Umbilical cord (tissue), 2 donors: ENCODE results near the gene CNTRL. TPM values are rescaled to one million over a fixed set of nuclear protein-coding genes. Genes with fewer than 3 reads are reported as not detected.
"Not testable (repeated sequence)": the region's sequence is repeated elsewhere in the genome, so short reads cannot be mapped to it uniquely, and the experiment has no call there.

Source experiments
- DNase-seq: peaks from one replicate; pipeline ENCODE4 v3.0.0-alpha.2; 2015; ENCODE audit warnings: low spot score
- total RNA-seq: library from RNA; depleted of rRNA; stranded (reverse); fragments of >200 nt; gene quantifications from one replicate; pipeline ENCODE4 v1.2.3, GENCODE V29; 2014; ENCODE audit warnings: low replicate concordance; ENCODE audit not compliant: insufficient read depth

The CNTRL gene
- total RNA-seq, 1 donor from 2014 or later, result 15.9 TPM

DNA sequence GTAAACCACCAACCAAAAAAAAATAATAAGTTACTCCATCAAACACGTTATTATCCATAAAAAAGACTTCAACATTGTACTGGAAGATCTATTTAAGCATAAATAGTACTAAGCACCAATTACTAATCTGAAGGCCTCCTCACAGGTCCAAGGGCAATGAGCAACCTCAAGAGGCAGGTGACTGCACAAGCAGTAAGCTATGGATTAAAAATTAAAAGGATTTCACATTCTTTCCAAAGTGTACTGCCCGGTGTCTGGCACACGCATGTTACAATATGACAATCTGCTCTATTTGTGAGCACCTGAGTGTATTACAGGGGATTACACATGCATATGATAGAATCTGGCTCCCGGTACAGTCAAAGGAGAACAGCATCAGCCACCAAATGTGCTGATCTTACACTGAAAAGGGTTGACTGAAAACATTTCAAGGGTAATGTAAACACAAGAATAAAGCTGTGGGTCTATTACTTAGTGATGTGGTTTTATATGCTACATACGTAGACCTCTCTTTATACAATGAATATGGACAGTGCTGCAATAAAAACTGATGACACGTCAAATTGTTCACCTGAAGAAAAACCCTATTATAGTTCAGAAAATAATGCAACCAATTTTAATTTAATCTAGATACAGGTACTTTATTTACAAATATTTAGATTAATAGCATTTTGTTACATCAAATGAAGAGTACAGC is 104.1 kb downstream of the CNTRL start:
- no peak for DNase-seq

DNA sequence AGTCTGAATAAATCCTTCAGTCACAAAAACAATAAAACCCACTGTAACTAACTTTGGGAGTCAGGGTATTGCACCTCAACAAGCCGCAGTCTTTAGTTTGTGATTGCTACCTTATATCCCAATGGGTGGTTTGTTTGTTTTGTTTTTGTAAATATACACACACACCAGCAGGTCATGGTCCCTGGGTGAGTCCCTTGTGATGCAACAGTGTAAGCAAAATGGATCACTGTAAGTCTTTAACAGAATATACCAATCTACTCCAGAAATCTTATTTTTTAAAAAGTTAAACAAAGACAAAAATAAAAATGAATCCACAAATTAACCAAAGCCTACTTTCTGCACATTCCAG is 104.6 kb downstream of the CNTRL start:
- not testable (repeated sequence) for DNase-seq

DNA sequence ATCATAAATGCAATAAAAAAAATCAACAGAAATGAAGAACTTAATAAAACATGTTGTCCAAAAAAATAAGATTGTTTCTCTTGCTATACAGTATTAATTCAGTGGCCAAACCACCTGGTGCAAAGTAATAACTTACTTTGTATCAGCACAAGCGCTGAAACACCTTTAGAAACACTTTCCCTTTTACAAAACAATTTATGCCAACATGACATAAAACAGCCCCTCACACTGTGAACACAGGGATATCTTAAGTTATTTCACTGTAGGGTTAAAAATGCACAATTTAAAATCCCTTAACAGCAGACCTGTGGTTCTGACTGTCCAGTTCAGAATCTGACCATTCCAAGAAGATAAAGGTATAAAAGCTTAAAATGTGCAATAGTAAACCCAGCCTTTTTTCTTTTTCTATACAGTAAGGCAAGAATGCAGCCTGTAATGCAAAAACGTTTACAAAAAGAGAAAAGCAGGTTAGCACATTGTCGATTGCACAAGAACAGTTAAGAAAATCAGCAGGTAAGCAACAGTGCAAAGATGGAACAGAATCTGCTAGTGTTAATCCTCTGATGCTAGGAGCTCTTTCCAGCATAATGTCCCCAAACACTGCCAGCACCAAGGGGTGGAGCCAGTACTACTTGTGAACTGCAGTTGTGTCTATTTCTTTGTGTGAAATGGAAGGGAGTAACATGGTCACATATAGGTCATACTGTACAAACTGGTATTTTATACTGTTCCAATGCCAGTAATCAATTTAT is 105.4 kb downstream of the CNTRL start:
- no peak for DNase-seq

DNA sequence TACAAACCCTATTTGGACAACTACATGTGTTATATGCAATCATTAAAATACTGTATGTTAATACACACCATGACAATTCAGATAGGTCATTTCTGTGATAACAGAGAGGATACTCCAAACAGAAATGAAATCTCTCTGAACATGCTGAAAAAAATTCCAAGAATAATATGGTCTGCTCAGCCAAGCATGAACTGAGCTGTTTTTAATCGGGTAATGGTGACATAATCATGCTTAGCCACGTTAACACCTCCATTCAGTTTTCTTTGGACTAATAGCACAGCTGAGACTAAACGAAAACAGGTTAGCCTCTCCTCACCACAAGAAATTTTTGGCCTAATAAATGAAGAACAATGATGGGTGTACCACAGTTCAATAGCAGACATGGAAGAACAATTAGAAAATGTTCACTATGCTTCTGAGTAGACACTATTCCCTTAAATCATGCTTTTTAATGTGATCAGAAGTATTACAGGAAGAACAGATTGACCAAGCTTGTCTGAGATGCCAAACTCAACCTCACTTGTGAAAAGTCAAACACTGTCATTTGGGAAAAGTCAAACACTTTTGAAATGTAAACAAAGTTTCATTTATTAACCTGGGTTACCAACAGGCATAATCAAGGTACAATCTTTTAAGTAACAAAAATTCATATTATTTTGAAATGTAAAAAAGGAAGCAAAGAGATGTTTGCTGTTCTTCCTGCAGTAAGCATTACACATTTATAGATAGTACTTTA is 107.5 kb downstream of the CNTRL start:
- DNase-seq, result no peak

GRCh38 chr9:121182989-121183388 is 108.2 kb downstream of the CNTRL start:
- no peak for DNase-seq

GRCh38 chr9:121183666-121184423 is 109.1 kb downstream of the CNTRL start:
- no peak for DNase-seq

- DNase-seq, result no peak
Measured at GRCh38 chr9:121184463-121184862, 109.7 kb downstream of the CNTRL start.

- DNase-seq, result no peak
Measured at GRCh38 chr9:121185178-121185745, 110.5 kb downstream of the CNTRL start.

GRCh38 chr9:121185774-121186403 is 111.1 kb downstream of the CNTRL start:
- DNase-seq, result no peak

GRCh38 chr9:121187636-121188305 is 113.0 kb downstream of the CNTRL start:
- DNase-seq, result peak; percentile 20

DNA sequence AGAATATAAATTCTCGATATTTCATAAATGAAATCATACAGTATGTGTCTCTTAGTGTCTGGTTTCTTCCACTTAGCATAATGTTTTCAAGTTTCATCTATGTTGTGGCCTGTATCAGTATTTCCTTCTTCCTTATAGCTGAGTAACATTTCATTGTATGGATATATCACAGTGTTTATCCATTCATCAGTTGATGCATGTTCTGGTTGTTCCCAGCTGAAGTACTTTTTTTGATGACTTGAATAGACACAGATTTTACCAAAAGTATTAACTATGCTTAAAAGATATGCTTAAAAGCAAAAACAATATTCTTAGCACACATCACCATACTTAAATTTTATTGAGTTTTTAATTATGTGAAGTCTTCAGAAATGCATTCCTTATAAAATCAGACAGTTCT is 114.3 kb downstream of the CNTRL start:
- DNase-seq, result no peak

GRCh38 chr9:121189660-121190059 is 114.9 kb downstream of the CNTRL start:
- DNase-seq, result no peak

- no peak for DNase-seq
Measured at GRCh38 chr9:121191235-121191634, 116.5 kb downstream of the CNTRL start.

DNA sequence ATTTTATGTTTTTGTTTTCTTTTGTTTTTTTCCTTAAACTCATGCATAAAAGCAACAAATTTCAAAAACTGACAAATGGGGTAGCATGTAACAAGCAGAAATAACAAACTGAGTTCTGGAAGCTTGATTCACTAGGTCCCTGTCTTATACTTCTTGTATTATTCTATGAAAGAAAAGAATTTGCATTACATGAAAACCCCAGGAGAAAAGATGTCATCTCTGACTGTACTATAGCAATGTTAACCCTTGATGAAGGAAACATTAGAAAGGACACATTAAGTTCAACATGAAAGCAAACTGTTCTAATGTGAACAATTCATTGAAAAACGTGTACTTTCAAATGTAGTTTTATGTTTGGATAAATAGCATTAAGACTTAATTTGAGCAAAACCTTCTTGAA is 117.8 kb downstream of the CNTRL start:
- DNase-seq, result no peak

DNA sequence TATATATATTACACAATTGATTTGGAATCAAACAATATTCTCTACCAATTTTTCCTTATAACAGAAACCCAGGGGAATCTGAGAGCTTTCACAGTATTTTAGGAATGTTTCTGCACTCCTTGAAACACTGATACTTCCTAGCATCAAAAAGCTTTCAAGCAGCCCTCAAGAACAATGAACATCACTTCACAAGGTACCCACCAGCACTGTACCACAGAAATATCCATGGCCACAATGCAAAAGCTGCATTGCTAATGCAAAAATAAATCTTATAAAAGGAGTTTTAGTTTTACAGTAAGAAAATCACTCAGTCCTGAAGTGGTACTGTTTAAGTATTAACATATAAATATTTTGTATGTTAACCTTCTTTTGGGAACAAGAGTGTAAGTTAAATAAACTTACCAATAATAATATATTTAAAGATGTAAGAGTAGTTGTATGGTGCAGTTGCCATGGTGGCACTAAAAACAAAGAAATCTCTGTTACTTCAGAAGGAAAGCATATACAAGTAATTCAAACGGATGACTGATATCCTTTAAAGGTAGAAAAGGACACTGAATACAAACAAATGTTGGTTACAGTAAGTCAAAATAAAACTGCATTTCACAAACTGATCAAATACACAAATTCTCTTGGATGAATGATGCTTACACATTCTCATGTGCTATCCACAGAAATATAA is 118.3 kb downstream of the CNTRL start:
- no peak for DNase-seq

- peak; percentile 50 for DNase-seq
Measured at GRCh38 chr9:121194730-121195129, 120.0 kb downstream of the CNTRL start.

GRCh38 chr9:121196389-121196788 is 121.6 kb downstream of the CNTRL start:
- no peak for DNase-seq

DNA sequence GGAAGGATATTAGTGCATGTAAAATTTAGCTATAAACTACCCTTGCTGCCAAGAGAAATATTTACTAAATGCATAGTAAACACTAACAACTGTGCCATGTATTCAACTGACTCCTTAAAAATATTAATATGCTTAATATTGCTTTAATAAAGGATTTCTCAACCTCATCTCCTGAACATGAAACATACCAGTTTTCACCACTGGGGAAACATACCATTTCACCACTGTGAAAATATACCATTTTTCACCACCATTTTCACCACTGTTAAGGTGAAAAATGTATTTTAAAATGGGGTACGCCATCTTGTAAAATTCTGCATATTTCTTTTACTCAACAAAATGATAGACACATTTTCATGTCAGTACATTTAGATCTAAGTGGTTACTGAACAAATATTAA is 122.4 kb downstream of the CNTRL start:
- DNase-seq, result no peak

DNA sequence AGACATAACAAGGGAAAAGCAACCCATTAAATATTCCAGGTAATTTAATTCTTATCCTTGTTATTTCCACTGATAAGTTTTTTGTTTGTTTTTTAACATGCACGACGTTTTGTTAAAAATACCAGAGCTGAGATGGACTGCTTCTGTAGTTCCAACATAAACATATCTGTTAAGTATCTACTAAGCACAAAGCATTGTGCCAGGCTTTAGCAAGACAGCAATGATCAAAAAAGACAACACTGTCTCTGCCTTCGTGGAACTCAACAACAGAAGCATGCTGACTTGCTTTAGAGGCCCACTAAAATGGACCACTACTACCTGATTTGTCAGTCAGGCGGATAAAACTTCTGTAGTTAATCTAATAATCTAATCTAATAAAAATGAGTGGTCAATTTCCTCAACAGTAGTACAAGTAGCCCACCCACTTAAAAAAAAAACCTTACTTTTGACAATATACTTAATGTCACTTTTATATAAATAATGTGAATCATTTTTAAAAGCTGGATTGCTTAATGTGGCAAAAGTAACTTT is 123.8 kb downstream of the CNTRL start:
- no peak for DNase-seq

DNA sequence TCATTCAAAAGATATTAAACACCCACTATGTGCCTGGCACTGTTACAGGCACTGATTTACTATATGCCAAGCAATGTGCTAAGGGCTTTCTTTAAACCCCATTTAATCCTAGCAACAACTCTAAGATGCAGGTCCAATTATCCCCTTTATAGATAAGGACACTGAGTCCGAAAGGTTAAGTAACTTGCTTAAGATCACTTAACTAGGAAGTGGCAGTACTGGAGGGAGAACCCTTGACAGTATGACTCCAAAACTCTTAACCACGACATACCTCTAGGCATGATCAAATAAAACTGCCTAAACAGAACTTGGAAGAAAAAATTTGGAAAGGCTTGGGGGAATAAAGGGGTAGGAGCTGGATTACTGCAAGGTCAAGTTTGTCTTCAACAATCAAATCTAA is 125.2 kb downstream of the CNTRL start:
- no peak for DNase-seq
